Spleen (tissue), 11 donors: Measurements from ENCODE around the gene LCNL1. TPM values are rescaled to one million over a fixed set of nuclear protein-coding genes. Genes with fewer than 3 reads are reported as not detected.

Experiments used
- DNase-seq: peaks from one replicate; pipeline ENCODE4 v3.0.0-alpha.2; 2020
- H3K27ac ChIP-seq, 8 donors: fragments of 200-600 bp; sonication (generic) in 7 of 8; 1 replicate in 4 of 8; 2 replicates in 4 of 8; pipeline versions ENCODE4 v1.5.0 to v1.8.0; 2016 to 2021; ENCODE audit warnings: inconsistent platforms in 4 of 8, mild to moderate bottlenecking in 4 of 8, moderate library complexity in 1 of 8
- H3K27me3 ChIP-seq, 7 donors: fragments of 200-600 bp; sonication (generic) in 6 of 7; replicated peaks in 1 of 7; 1 replicate in 4 of 7; 2 replicates in 3 of 7; pipeline versions ENCODE4 v1.5.0 to v1.8.0; 2016 to 2021; ENCODE audit warnings: inconsistent platforms in 3 of 7, mild to moderate bottlenecking in 1 of 7
- H3K36me3 ChIP-seq, 6 donors: fragments of 200-600 bp; sonication (generic) in 5 of 6; 1 replicate in 4 of 6; 2 replicates in 2 of 6; pipeline versions ENCODE4 v1.5.0 to v1.8.0; 2016 to 2021; ENCODE audit warnings: inconsistent platforms in 2 of 6
- H3K4me1 ChIP-seq, 6 donors: fragments of 200-600 bp; sonication (generic) in 5 of 6; 1 replicate in 3 of 6; 2 replicates in 3 of 6; pipeline versions ENCODE4 v1.5.0 to v1.8.0; 2016 to 2021; ENCODE audit warnings: inconsistent platforms in 3 of 6
- H3K4me3 ChIP-seq, 8 donors: fragments of 200-600 bp; sonication (generic) in 7 of 8; 1 replicate in 4 of 8; 2 replicates in 4 of 8; pipeline versions ENCODE4 v1.5.0 to v1.8.0; 2016 to 2021; ENCODE audit warnings: inconsistent platforms in 4 of 8, mild to moderate bottlenecking in 4 of 8, moderate library complexity in 2 of 8
- H3K9me3 ChIP-seq, 8 donors: fragments of 200-600 bp; sonication (generic) in 7 of 8; 1 replicate in 4 of 8; 2 replicates in 4 of 8; pipeline versions ENCODE4 v1.5.0 to v1.8.0; 2016 to 2021; ENCODE audit warnings: inconsistent platforms in 4 of 8
- POLR2A ChIP-seq, 3 donors: fragments of 450-650 bp; IDR thresholded peaks; one replicate each; pipeline ENCODE4 v1.5.1; 2017; ENCODE audit warnings: antibody characterized with exemption in 3 of 3, mild to moderate bottlenecking in 1 of 3
- POLR2AphosphoS5 ChIP-seq, 3 donors: sonication (generic); formaldehyde crosslinking; IDR thresholded peaks; one replicate each; pipeline ENCODE4 v1.5.1; 2017; ENCODE audit warnings: antibody characterized with exemption in 3 of 3
- WGBS, 5 donors: extraction: QIAGEN DNeasy Blood & Tissue Kit in 3 of 5; methylation state at CpG; one replicate each; pipeline versions ENCODE4 v1.1.5 to v1.1.7; 2013 to 2018; 5-methylcytosine and 5-hydroxymethylcytosine counted together
- intact Hi-C: fragments of 100-400 bp; cut with DNase I; formaldehyde crosslinking; loops from one replicate; pipeline ENCODE4 v1.15.0; 2023; ENCODE audit warnings: low total_unique reads
- polyA plus RNA-seq, 3 donors: library from polyadenylated mRNA; stranded (reverse); fragments of 200-250 nt; gene quantifications; one replicate each; pipeline ENCODE4 v1.2.1, GENCODE V29; 2013
- total RNA-seq, 7 donors: library from RNA; depleted of rRNA in 3 of 7; stranded (reverse); fragments of >200 nt in 3 of 7; fragmentation: NEBNext Ultra II Directional in 4 of 7; extraction: Animal tissue kit (Norgen Biotek cat#: 25700) in 4 of 7; gene quantifications; one replicate each; pipeline versions ENCODE4 v1.1.0 to v1.2.1, GENCODE V29; 2016 to 2021
- TF ChIP-seq, protein P1 (sequence below), 11 experiments: fragments of 200-600 bp in 7 of 11; fragments of 450-650 bp in 4 of 11; sonication (generic) in 4 of 11; IDR thresholded peaks in 8 of 11; conservative IDR thresholded peaks in 3 of 11; 1 replicate in 7 of 11; 2 replicates in 4 of 11; pipeline versions ENCODE4 v1.4.0 to v1.8.0; 2016 to 2021; ENCODE audit warnings: antibody characterized with exemption in 11 of 11, inconsistent platforms in 4 of 11, mild to moderate bottlenecking in 1 of 11
- donor health status: healthy with polysubstance abuse.
- donor health status: DM: no; HTN: no; CAD: no; lungs with moderate emphysema.
- donor health status: DM: no; HTN: no; CAD: no.
- donor health status: Bipolar disorder and iron deficiency.
- donor health status: healthy.
- donor health status: DM: no; HTN: no; CAD: no.
- donor health status: DM: yes; HTN: yes; CAD: no.

Gene LCNL1
- total and polyA plus RNA-seq, 10 donors, result 1.3 to 8.3 (median 3.2) TPM

DNA sequence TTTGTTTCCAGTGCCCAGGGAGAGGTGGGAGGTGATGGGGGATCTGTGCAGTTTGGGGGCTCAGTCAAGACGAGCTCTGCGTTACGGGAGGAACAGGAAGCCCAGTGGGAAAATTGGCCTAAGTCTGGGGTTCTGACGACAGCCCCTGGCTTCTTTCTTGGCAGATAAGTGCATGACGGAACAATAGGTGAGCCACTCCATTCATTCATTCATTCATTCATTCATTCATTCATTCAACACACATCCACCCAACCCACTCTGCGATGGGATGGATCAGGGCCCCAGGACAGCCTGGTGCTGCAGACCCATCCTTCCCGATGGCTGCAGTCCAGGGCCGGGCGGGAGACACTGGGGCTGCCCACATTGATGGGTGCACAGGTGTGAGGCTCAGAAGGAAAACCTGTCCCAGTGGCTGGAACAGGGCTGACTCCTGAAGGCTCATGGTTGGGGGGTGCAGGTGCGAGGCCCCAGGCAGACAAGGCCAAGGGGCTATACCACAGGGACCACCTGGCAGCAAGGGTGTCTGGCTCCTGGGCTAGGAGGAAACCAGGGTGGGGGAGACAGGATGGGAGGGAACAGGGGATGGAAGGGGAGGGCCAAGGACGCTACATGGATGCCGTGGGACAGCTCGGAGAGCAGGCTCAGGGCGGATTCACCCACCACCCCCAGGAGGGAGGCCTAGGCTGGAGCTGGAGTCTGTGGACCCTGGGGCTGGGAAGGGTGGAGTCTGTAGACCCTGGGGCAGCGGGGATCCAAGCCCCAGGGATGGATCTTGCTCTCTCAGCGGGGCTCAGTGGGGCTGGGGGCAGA lies 1.9 kb upstream of the LCNL1 start:
- Histone ChIP-seq H3K9me3 (no peaks in the 10 kb centered on the region), H3K4me3 (no peak overlapping the region), H3K4me1 (peaks cover 11 to 79% (median 59%) of the 10 kb centered on the region in 6 donors), H3K27me3 (peaks cover 5 to 85% (median 32%) of the 10 kb centered on the region in 7 donors), H3K27ac (peak overlapping the region in 5 of 8 donors; percentile 38 to 84 (median 56)), H3K36me3 (no peaks in the 10 kb centered on the region)
- TF ChIP-seq, protein P1, sequence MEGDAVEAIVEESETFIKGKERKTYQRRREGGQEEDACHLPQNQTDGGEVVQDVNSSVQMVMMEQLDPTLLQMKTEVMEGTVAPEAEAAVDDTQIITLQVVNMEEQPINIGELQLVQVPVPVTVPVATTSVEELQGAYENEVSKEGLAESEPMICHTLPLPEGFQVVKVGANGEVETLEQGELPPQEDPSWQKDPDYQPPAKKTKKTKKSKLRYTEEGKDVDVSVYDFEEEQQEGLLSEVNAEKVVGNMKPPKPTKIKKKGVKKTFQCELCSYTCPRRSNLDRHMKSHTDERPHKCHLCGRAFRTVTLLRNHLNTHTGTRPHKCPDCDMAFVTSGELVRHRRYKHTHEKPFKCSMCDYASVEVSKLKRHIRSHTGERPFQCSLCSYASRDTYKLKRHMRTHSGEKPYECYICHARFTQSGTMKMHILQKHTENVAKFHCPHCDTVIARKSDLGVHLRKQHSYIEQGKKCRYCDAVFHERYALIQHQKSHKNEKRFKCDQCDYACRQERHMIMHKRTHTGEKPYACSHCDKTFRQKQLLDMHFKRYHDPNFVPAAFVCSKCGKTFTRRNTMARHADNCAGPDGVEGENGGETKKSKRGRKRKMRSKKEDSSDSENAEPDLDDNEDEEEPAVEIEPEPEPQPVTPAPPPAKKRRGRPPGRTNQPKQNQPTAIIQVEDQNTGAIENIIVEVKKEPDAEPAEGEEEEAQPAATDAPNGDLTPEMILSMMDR (IDR thresholded peaks at IDR 0.05 in 8 of 11, conservative IDR thresholded peaks at IDR 0.05 in 3 of 11), result no peak
- TF ChIP-seq POLR2A (IDR thresholded peaks at IDR 0.05), result no peak
- TF ChIP-seq POLR2AphosphoS5 (IDR thresholded peaks at IDR 0.05), result peak in 1 of 3 donors; percentile 4
- 77 to 87% (median 80%) methylated on average over 16 of the region's 16 CpGs for WGBS, 5 donors
- intact Hi-C loops, result no loop called here
- no peak for DNase-seq

DNA sequence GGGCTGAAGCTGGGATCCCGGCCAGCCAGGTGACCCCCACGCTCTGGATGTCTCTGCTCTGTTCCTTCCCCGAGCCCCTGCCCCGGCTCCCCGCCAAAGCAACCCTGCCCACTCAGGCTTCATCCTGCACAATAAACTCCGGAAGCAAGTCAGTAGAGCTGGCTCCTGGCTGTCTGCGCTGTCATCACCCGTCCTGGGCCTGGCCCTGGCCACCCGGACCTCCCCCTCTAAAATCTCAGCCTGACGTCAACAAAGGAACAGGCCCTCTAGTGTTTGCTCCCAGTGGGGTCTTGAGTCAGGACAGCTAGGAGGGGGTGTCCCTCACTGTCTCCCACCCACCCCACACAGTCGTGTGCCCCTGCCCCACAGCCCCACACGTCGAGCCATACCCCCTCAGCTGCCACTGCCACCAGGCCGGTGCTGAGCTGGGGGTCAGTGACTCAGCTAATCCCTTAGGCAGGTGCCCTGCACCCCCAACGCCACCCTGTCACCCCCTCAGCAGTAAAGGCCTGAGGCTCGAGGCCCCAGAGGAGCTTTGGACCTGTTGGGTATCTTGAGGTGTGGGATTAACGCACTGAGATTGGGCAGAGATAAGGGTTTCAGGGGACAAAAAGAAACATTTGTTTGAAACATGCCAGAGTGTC lies 1.1 kb upstream of the LCNL1 start:
- intact Hi-C loops, result no loop called here

DNA sequence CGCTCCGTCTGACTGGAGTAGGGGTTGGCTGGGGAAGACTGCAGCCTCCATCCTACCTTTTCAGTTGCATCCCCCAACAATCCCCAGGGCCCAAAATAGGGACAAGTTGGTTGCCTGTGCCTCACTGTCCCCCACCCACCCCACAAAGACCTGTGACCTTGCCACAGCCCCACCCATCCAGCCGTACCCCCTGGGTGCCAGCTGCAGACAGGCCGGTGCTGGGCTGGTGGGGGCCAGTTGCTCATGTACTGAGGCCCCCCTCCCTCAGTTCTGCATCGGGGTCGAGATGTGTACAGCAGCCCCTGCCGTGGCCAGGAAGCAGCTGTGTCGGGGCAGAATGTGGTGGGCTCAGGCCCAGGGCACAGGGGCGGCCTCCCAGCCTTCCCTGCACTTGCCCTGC lies 374 bp downstream of the LCNL1 start:
- H3K9me3 ChIP-seq, result no peaks in the 10 kb centered on the region
- intact Hi-C loops, result no loop called here
- peak in 2 of 3 donors; percentile 27 to 29 for TF ChIP-seq POLR2AphosphoS5 (IDR thresholded peaks at IDR 0.05)
- TF ChIP-seq, protein P1 (IDR thresholded peaks at IDR 0.05 in 8 of 11, conservative IDR thresholded peaks at IDR 0.05 in 3 of 11), result no peak
- 53 to 85% (median 63%) methylated on average over 3 to 9 of the region's 9 CpGs for WGBS, 5 donors
- H3K36me3 ChIP-seq, result no peaks in the 10 kb centered on the region
- no peak overlapping the region for H3K4me3 ChIP-seq
- no peak for DNase-seq
- H3K27me3 ChIP-seq, result peaks cover 5 to 78% (median 26%) of the 10 kb centered on the region in 7 donors
- H3K4me1 ChIP-seq, result peaks cover 0 to 58% (median 38%) of the 10 kb centered on the region in 6 donors
- H3K27ac ChIP-seq, result no peak overlapping the region

More for the DNA sequence above, 1.1 kb upstream of the LCNL1 start:
- peaks cover 5 to 85% (median 35%) of the 10 kb centered on the region in 7 donors for H3K27me3 ChIP-seq
- H3K27ac ChIP-seq, result peak overlapping the region in 5 of 8 donors; percentile 38 to 84 (median 56)
- H3K36me3 ChIP-seq, result no peaks in the 10 kb centered on the region
- H3K9me3 ChIP-seq, result no peaks in the 10 kb centered on the region
- H3K4me3 ChIP-seq, result no peak overlapping the region
- H3K4me1 ChIP-seq, result peaks cover 7 to 73% (median 52%) of the 10 kb centered on the region in 6 donors
- TF ChIP-seq, protein P1 (IDR thresholded peaks at IDR 0.05 in 8 of 11, conservative IDR thresholded peaks at IDR 0.05 in 3 of 11), result no peak
- TF ChIP-seq POLR2A (IDR thresholded peaks at IDR 0.05) (no peak), POLR2AphosphoS5 (IDR thresholded peaks at IDR 0.05) (peak in 2 of 3 donors; percentile 35 to 43)
- WGBS, 5 donors, result 55 to 76% (median 67%) methylated on average over 10 to 17 of the region's 17 CpGs
- no peak for DNase-seq
